ENCODE measurements around the gene NID2.

NID2 gene

DNA sequence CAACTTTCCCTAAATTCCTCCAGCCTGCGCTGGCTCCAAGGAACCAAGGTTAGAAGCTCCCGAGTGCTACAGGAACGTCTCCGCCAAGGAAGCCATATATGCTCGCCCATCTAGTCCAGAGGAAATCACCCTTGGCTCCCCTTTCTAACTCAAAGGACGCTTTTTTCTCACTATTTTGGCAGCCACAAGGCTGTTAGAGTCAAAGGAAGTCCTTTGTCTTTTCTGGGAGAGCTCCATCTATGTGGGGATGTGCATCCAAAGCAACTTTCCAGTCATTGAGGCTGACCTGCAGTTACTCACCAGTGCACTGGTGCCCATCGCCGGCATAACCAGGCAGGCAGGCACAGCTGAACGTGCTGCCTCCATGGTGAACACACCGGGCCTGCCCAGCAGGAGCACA lies 42.0 kb downstream of the NID2 start:
- no peak for DNase-seq (ENCODE audit: low spot score)

GRCh38 chr14:52026017-52026660 lies 42.7 kb downstream of the NID2 start:
- DNase-seq (ENCODE audit: low spot score) = no peak

GRCh38 chr14:52025310-52025709 lies 43.5 kb downstream of the NID2 start:
- DNase-seq (ENCODE audit: low spot score) = no peak

DNA sequence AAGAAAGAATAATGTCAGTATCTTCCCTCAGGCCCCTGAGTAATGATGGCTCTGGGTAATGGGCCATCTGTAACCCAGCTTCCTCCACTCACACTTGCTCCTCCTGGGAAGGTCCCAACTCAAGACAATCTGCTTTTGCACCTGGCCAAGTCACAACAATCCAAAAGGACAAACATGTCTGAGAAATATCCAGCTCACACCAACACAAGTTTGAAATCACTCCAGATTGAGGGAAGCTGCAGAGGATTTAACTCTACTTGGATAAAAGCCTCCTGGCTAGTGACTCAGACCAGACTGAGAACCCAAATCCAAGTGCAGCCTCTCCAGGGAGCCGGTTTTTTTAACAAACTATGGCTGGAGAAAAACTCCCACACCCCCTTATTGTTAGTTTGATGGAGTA lies 45.3 kb downstream of the NID2 start:
- DNase-seq (ENCODE audit: low spot score) = no peak

DNA sequence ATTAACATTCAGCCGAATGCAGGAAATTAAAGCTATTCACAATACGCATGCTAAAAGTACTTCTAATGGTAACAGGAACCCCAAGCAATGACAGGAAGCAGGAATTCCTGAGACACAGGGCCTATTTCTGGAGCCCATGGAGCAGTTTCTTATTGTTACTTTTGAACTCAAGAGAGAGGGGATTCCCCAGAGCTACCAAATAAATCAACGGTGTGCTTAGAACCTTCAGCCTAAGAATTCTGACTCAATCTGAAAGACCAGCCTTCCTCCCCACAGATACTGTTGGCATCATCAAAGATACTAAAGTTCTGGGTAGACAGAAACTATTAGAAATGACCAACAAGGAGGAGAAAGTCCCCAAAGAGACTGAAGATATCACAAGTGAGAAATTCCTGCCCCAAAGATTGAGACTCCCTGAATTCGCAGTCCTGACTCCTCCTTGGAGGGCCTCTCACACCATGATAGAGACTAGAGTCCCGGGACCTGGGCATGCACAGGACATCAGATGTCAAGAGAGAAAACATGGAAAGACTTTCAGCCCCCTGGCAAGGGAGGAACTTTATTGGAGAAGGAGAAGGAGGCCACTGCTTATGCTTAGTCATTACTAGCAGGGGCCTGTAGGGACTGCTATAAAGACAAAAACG lies 46.8 kb downstream of the NID2 start:
- DNase-seq (ENCODE audit: low spot score) = no peak

DNA sequence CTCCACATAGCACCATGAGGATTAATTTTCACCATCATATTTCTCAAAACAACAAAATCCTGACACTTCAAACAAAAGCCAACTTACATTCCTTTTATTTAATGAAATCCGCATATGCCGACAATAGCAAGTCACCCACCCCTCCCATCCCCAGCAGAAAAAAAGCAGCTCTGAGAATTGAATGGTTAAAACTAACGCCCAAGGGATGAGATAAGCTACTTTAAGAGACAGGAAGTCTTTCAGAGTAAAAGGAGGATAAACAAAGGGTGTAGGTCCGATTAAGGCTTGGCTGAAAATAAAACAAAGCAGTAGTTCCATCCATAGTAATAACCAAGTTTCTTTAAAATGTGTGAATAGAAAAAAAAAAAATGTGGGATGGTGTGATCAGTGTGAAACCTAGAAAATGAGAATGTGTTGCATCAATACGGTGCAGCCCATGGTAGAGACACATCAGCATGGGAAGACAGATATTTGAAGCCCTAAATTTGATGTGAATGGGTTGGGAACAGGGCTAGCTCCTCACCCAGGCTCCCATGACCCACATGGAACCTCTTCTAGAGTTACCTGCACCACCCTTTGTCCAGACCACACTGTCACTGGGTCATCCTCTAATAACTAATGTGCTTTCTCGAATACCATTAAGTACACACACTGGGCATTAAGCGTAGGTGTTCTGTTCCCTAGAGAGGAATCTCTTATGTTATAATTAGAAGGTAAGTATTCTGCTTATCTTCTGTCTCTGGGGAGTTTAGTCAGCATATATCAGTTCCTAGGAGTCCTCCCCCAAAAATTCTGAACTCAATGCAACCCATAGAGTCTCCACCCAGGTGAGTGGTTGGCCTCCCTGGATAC lies 47.8 kb downstream of the NID2 start:
- DNase-seq (ENCODE audit: low spot score) = no peak

GRCh38 chr14:52020161-52020714 lies 48.6 kb downstream of the NID2 start:
- DNase-seq (ENCODE audit: low spot score) = no peak

- no peak for DNase-seq (ENCODE audit: low spot score)
These were observed 49.9 kb downstream of the NID2 start for GRCh38 chr14:52018970-52019369.

- no peak for DNase-seq (ENCODE audit: low spot score)
These were observed 50.6 kb downstream of the NID2 start for GRCh38 chr14:52018252-52018651.

DNA sequence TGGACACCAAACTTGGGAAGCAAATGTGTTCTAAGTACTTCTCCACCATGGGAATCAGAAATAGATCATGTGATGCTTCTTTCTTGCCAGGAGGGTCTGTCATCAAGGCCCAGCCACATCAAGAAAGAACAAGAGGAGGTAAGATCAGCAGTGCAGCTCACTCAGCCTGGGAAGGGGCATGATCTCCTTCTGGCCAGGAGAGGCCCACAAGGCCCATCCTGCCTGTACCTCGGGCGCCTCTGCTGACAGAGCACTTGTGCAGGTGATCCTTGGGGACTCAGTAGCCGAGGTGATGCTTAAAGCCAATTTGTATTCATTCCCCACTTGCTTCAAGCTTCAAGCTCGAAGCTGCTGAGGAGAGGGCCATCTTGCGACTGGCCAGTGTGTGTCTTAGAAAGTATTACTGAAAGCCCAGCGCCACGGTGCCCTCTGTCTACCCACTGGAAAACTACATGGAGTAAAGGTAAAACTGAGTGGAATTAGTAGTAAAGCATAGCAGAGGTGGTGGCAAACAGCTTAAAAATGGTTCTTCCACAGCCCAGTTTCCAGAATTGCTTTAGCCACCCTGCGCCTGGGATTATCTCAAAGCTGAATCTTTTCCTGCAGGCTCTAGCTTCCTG lies 53.3 kb downstream of the NID2 start:
- DNase-seq (ENCODE audit: low spot score) = no peak

- no peak for DNase-seq (ENCODE audit: low spot score)
These were observed 54.1 kb downstream of the NID2 start for GRCh38 chr14:52014601-52015267.

- DNase-seq (ENCODE audit: low spot score) = no peak
These were observed 54.8 kb downstream of the NID2 start for GRCh38 chr14:52013984-52014600.

DNA sequence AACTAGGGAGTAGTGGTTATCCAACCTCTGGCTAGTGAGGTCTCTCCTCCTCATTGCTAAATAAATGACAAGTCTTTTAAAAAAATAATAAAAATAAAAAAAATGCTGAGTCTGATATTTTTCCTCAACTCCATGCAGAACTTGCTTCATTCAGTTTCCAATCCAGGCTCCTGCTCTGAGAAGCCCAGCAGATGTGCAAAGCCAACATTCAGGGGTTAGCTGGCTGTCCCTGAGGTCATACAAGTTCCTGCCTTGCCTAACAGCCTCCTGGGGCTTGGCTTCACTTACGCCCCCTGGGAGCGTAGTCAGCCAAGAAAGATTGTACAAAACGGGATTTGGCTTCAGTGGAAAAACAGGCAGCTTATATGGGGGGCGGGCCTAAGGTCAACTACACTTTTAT lies 56.2 kb downstream of the NID2 start:
- no peak for DNase-seq (ENCODE audit: low spot score)

- no peak for DNase-seq (ENCODE audit: low spot score)
These were observed 57.3 kb downstream of the NID2 start for GRCh38 chr14:52011523-52011922.

- no peak for DNase-seq (ENCODE audit: low spot score)
These were observed 58.6 kb downstream of the NID2 start for GRCh38 chr14:52010173-52010693.

- no peak for DNase-seq (ENCODE audit: low spot score)
These were observed 60.7 kb downstream of the NID2 start for GRCh38 chr14:52008136-52008535.

DNA sequence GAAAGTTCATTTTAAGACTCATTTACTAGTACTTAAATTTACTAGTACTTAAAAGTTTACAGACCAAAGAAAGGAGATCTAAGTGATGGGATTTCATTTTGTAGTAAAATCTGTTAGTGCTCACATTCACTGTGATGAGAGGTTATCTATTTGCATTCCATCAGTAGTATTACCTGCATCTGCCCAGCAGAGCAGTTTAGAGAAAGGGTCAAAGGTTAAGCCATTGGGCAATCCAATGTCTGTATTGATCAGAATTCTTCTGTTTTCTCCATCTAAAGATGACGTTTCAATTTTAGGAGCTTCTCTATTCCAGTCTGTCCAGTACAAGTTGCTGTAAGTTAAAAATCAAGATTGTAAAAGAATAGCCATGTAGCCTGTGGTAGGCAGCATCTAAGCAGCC lies 61.2 kb downstream of the NID2 start:
- no peak for DNase-seq (ENCODE audit: low spot score)

DNA sequence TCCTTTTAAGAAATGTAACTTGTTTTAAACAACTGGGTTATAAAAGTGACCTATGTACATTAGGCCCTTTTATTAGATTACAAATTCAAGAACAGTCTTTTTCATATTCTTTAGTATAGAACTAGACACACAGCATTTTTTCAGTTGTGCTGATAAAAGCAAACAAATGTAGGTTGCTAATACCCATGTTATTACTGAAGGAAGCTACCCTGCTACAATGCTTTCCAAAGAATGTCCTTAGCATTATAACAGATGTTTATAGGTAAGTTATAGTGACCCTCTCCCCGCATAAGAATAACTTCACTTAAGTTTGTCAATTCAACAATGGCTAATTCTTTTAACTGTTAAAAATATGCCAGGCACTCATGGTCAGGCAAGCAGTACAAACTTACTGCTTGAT lies 61.6 kb downstream of the NID2 start:
- no peak for DNase-seq (ENCODE audit: low spot score)

GRCh38 chr14:52006361-52006760 lies 62.5 kb downstream of the NID2 start:
- no peak for DNase-seq (ENCODE audit: low spot score)

DNA sequence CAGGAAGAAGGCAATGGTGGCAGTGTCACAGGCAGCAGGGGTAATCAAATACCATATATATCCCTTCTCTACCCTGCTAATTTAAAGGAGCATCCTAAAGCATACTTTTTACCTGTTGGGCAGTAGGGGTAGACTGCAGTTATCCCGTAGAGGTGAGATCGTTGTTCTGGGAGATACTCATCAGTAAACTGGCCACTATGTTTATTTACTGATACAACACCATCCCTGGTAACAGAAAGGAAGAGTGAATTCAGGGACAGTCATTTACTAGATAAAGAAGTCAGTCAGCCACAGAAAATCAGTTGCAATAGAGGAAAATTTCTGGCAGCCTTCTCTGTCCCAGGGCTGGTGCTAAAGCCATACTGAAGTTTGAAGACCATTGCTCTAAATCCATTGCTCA lies 63.2 kb downstream of the NID2 start:
- no peak for DNase-seq (ENCODE audit: low spot score)

- no peak for DNase-seq (ENCODE audit: low spot score)
These were observed 65.5 kb downstream of the NID2 start for GRCh38 chr14:52003324-52003723.
